NCI-H2171 treated with DMSO at 0.1 percent for 48 hours (cell line): Measurements from ENCODE around the gene CALML3.

Experiments used
- DNase-seq: peaks from one replicate; lab custom pipeline; 2025; lab: John Stamatoyannopoulos, UW

CALML3 gene

DNA sequence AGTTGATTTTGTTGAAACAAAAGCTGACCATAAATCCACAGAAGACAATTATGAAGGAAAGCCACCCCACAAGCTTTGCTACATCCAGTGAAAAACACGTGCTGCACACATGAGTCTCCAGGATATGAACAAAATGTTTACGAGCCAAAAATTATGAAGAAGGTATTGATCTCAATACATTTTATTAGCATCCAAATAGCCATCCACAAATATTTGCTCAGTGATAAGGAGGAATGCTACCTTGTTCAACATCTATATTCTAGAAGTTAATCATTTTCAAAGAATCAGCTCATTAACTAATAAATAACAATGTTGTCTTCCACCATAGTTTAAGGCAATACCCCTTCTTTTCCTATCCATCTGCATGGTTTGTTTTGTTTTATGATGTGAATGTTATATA, 42.7 kb downstream of the CALML3 start:
- no peak for DNase-seq

GRCh38 chr10:5568984-5569383, 44.2 kb downstream of the CALML3 start:
- DNase-seq = no peak

GRCh38 chr10:5569568-5569967, 44.8 kb downstream of the CALML3 start:
- no peak for DNase-seq

- no peak for DNase-seq
Observed at GRCh38 chr10:5570007-5570655, 45.4 kb downstream of the CALML3 start.

GRCh38 chr10:5570979-5571810, 46.4 kb downstream of the CALML3 start:
- DNase-seq = no peak

DNA sequence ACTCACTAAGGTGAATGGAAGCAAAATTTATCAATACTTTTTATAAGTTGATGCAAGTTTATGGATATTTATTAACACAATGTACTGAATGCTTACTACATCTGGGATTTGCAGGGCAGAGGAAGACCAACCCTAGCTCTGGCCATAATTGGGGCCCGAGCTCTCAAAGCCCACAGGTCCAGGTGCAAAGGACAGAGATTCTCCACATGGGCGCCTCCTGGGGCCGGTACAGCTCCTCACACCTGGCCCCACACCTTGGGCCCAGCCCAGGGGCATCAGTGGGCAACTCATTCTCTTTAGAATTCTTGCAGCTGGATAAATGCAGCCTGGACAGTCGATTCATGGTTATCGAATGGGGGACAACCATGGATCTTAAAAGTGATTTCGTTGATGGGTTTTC, 47.1 kb downstream of the CALML3 start:
- no peak for DNase-seq

DNA sequence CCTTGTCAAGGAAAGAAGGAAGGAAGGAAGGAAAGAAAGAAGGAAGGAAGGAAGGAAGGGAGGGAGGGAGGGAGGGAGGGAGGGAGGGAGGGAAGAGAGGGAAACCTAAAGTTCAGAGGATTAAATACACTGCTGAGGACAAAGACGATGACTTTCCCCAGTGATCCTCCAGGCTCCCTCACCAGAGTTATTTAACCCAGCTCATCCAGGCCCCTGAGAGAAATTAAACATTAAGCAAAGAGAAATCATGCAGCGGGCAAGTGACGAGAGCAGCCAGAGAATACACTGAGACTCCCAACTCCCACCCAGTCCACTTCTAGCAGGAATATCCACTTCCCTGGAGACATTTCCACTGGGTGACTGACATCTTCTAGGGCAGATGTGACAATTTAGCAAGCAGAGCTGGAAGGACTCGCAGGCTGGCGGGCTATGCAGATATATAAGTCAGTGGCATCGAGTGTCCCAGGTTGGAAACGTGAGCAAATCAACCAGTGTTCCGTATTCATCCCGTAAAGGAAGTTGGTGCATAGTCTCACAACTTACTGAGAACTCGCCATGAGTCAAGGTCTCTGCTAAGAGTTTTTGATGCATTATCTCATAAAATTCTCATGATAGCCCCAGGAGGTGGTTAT, 48.7 kb downstream of the CALML3 start:
- DNase-seq = no peak

- DNase-seq = no peak
Observed at GRCh38 chr10:5573968-5574641, 49.3 kb downstream of the CALML3 start.

DNA sequence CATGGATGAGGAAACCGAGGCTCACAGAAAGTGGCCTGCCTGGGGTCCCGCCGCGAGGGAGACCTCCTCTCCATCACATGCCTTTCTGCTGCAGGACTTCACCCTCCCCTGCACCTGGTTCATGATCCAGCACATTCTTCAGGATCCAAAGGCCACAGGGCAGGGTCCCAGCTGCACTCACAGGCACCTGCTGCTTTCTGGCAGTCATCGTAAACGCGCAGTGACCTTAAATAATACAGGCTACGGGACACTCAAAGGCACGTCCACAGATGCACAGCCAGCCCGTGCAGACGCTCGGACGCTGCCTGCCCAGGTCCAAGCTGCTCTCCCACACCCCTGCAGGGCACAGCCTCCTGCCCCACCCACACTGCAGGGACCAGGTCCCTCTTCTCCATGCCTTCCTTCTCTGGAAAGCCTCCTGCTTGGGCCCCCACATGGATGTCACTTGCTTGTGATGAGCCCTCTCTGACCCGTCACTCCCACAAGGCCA, 49.9 kb downstream of the CALML3 start:
- no peak for DNase-seq

- no peak for DNase-seq
Observed at GRCh38 chr10:5575144-5575481, 50.4 kb downstream of the CALML3 start.

DNA sequence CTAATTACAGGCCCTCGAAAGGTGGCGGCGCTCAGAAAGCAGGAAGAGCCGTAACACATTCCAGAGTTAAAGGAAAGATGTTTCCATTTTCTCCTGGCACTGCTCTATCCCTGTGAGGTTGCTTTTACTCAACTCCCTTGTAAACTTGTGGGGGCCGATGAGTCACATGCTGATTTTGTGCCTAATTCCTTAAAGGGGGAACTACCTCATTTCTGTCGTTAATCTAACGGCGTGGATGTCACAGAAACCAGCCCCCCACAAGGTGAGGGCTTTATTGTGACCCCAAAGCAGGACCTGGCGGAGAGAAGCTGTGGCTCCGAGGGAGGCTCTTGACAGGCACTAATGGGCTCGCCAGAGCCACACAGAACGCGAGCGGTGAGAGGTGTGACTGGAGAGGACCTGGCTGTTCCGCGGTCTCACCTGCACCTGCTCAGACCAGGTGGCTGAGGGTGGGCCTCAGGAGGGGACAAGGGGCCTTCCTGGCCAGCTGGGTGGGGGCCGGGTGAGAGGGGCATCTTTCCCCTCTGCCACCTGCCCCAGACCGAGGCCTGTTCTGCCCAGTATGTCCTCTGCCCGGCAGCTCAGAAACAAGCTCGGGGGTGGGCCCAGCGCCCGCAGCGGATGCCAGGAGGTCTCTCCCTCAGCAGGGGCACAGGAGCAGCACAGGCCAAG, 50.9 kb downstream of the CALML3 start:
- no peak for DNase-seq

DNA sequence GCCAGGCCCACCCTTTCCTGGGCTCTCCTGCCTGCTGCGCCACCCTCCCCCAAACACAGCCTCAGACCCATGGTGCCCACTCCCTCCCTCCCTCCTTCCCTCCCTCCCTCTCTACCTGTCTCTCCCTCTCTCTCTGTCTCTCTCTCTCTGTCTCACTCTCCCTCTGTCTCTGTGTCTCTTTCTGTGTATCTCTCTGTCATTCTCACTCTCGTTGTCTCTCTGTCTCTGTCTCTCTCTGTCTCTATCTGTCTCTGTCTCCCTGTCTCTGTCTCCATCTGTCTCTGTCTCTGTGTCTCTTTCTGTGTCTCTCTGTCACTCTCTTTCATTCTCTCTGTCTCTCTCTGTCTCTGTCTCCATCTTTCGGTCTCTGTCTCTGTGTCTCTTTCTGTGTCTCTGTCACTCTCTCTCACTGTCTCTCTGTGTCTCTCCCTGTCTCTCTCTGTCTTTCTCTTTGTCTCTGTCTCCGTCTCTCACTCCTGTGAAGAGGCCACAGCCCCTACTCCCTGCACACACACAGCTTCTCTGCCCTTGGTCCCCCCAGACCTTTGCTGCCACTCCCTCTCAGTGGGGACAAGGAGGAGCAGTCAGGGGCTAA, 51.5 kb downstream of the CALML3 start:
- DNase-seq = no peak
